ENCODE data around the gene NLRP7.
"Not testable (repeated sequence)": the region's sequence is repeated elsewhere in the genome, so short reads cannot be mapped to it uniquely, and the experiment has no call there.

The NLRP7 gene

GRCh38 chr19:54918499-54918898, 28.8 kb downstream of the NLRP7 start:
- no peak for DNase-seq

GRCh38 chr19:54916822-54917221, 30.5 kb downstream of the NLRP7 start:
- no peak for DNase-seq

- not testable (repeated sequence) for DNase-seq
These were observed 39.4 kb downstream of the NLRP7 start for GRCh38 chr19:54907899-54908298.

GRCh38 chr19:54906819-54907218, 40.5 kb downstream of the NLRP7 start:
- DNase-seq: no peak

GRCh38 chr19:54905803-54906511, 41.4 kb downstream of the NLRP7 start, which contains the start of gene NCR1:
TSS of gene NCR1 (plus strand) at chr19:54906148. CDS start at chr19:54906188, 40 bp downstream.
- no peak for DNase-seq

- no peak for DNase-seq
These were observed 41.9 kb downstream of the NLRP7 start for GRCh38 chr19:54905421-54905802.

- not testable (repeated sequence) for DNase-seq
These were observed 43.1 kb downstream of the NLRP7 start for GRCh38 chr19:54904261-54904660.

GRCh38 chr19:54903303-54903702, 44.0 kb downstream of the NLRP7 start:
- no peak for DNase-seq

- no peak for DNase-seq
These were observed 45.3 kb downstream of the NLRP7 start for GRCh38 chr19:54902061-54902460.

GRCh38 chr19:54901153-54901552, 46.2 kb downstream of the NLRP7 start:
- DNase-seq: not testable (repeated sequence)

GRCh38 chr19:54899646-54900045, 47.7 kb downstream of the NLRP7 start:
- DNase-seq: not testable (repeated sequence)

- DNase-seq: not testable (repeated sequence)
These were observed 48.6 kb downstream of the NLRP7 start for GRCh38 chr19:54898685-54899084.

- DNase-seq: no peak
These were observed 51.3 kb downstream of the NLRP7 start for GRCh38 chr19:54896036-54896435.

- DNase-seq: not testable (repeated sequence)
These were observed 53.2 kb downstream of the NLRP7 start for GRCh38 chr19:54894106-54894505.

GRCh38 chr19:54893406-54893805, 53.9 kb downstream of the NLRP7 start:
- no peak for DNase-seq

- no peak for DNase-seq
These were observed 57.8 kb downstream of the NLRP7 start for GRCh38 chr19:54889566-54889965.

- no peak for DNase-seq
These were observed 59.1 kb downstream of the NLRP7 start for GRCh38 chr19:54888239-54888638.

GRCh38 chr19:54883228-54883627, 64.1 kb downstream of the NLRP7 start:
- DNase-seq: no peak

GRCh38 chr19:54882758-54883157, 64.6 kb downstream of the NLRP7 start:
- DNase-seq: no peak

GRCh38 chr19:54881884-54882283, 65.4 kb downstream of the NLRP7 start:
- DNase-seq: no peak

GRCh38 chr19:54877471-54877870, 69.9 kb downstream of the NLRP7 start:
- DNase-seq: no peak

- DNase-seq: no peak
These were observed 71.8 kb downstream of the NLRP7 start for GRCh38 chr19:54875506-54875905.

- no peak for DNase-seq
These were observed 73.3 kb downstream of the NLRP7 start, which contains the start of gene FCAR for GRCh38 chr19:54873990-54874389. TSS of gene FCAR (plus strand) at chr19:54874235. CDS start at chr19:54874290, 55 bp downstream.

Measured in DMS 273 treated with DMSO at 0.1 percent for 48 hours (cell line).